Adrenal gland (tissue), 12 donors: ENCODE data around the gene ATG9A. TPM values are rescaled to one million over a fixed set of nuclear protein-coding genes. Genes with fewer than 3 reads are reported as not detected.

Source experiments
- DNase-seq, 7 donors: peaks; one replicate each; pipeline ENCODE4 v3.0.0-alpha.2; 2019 to 2020
- H3K27ac ChIP-seq, 5 donors: fragments of 200-600 bp; sonication (generic) in 4 of 5; 1 replicate in 3 of 5; 2 replicates in 2 of 5; pipeline versions ENCODE4 v1.5.1 to v1.8.0; 2016 to 2020; ENCODE audit warnings: mild to moderate bottlenecking in 1 of 5
- H3K27me3 ChIP-seq: fragments of 200-600 bp; 2 replicates; pipeline ENCODE4 v1.8.0; 2021
- H3K36me3 ChIP-seq, 2 donors: fragments of 200-600 bp; replicated peaks in 1 of 2; 1 replicate in 1 of 2; 2 replicates in 1 of 2; pipeline versions ENCODE4 v1.5.1 to v1.8.0; 2018 to 2022
- H3K4me1 ChIP-seq, 2 donors: fragments of 200-600 bp; replicated peaks in 1 of 2; 1 replicate in 1 of 2; 2 replicates in 1 of 2; pipeline versions ENCODE4 v1.5.1 to v1.8.0; 2018 to 2021
- H3K4me3 ChIP-seq, 4 donors: fragments of 200-600 bp; sonication (generic) in 3 of 4; one replicate each; pipeline ENCODE4 v1.5.1; 2016 to 2018
- H3K9me3 ChIP-seq, 3 donors: fragments of 200-600 bp; sonication (generic) in 1 of 3; replicated peaks in 1 of 3; 1 replicate in 2 of 3; 2 replicates in 1 of 3; pipeline versions ENCODE4 v1.5.1 to v1.8.0; 2016 to 2021
- POLR2A ChIP-seq, 2 donors: fragments of 450-650 bp; IDR thresholded peaks; one replicate each; pipeline ENCODE4 v1.6.1; 2017; ENCODE audit warnings: antibody characterized with exemption in 2 of 2, mild to moderate bottlenecking in 2 of 2, moderate library complexity in 1 of 2
- WGBS, 4 donors: extraction: QIAGEN DNeasy Blood & Tissue Kit in 2 of 4; methylation state at CpG; one replicate each; pipeline versions ENCODE4 v1.1.5 to v1.1.7; 2013 to 2017; 5-methylcytosine and 5-hydroxymethylcytosine counted together
- intact Hi-C, 2 donors: fragments of 100-400 bp; cut with DNase I; formaldehyde crosslinking; loops; one replicate each; pipeline versions ENCODE4 v1.14.1 to v1.15.0; 2022 to 2023
- polyA plus RNA-seq, 3 donors: library from polyadenylated mRNA; stranded (reverse); fragments of 200-250 nt in 2 of 3; fragments of 350-450 nt in 1 of 3; fragmentation: Illumina TruSeq in 1 of 3; extraction: RNeasy Lipid Tissue Mini Kit (QIAGEN cat#74804) in 1 of 3; gene quantifications; one replicate each; pipeline ENCODE4 v1.2.3, GENCODE V29; 2013 to 2014
- total RNA-seq, 9 donors: library from RNA; depleted of rRNA in 4 of 9; stranded (reverse); fragments of >200 nt in 4 of 9; fragments of 120-200 nt in 1 of 9; fragmentation: NEBNext Ultra II Directional in 1 of 9; extraction: Animal tissue kit (Norgen Biotek cat#: 25700) in 1 of 9; gene quantifications; one replicate each; pipeline versions ENCODE4 v1.1.0 to v1.2.4, GENCODE V29; 2013 to 2023
- TF ChIP-seq, protein P1 (sequence below), 6 experiments: fragments of 450-650 bp in 4 of 6; fragments of 200-600 bp in 2 of 6; sonication (generic) in 1 of 6; IDR thresholded peaks; 1 replicate in 5 of 6; 2 replicates in 1 of 6; pipeline versions ENCODE4 v1.5.1 to v1.8.0; 2016 to 2021; ENCODE audit warnings: antibody characterized with exemption in 6 of 6, mild to moderate bottlenecking in 2 of 6, moderate library complexity in 1 of 6
- donor health status: healthy with polysubstance abuse.
- donor health status: Bipolar disorder and iron deficiency.
- donor health status: DM: yes; HTN: yes; CAD: no.
- donor health status: DM: no; HTN: no; CAD: no.
- donor health status: DM: no; HTN: no; CAD: no.
- donor health status: DM: yes; HTN: yes; CAD: no.

The ATG9A gene
- total and polyA plus RNA-seq, 12 donors, result 13.0 to 73.1 (median 51.3) TPM

DNA sequence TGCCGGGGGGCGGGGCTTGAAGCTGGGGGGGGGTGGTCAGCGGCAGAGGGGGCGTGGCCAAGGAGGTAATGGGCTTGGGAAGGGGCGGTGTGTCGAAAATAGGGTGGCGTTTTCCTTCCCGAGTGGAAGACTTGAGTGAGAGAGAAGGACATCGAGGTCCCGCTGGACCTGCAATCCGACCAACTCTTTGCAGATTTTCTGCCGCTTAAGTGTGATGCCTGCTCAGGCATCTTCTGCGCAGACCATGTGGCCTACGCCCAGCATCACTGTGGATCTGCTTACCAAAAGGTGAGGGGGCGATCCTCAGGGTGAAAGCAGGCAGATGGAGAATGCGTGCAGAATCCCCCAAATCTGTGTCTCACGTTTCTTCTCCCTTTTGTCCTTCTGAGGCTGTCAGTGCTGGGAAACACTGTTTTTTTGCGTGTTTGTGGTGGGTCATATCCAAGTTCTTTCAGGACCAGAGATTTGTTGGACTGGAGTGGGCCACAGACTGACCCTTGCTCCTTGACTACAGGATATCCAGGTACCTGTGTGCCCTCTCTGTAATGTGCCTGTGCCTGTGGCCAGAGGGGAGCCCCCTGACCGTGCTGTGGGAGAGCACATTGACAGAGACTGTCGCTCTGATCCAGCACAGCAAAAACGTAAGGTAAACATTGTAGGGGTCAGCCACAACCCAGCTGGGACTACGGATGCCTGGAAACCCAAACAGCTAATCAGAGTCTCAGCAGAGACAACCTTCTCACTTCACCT, 22.1 kb downstream of the ATG9A start:
- peaks cover 7 to 14% of the 10 kb centered on the region in 2 donors for H3K4me1 ChIP-seq
- WGBS, 4 donors, result 15 to 22% (median 18%) methylated on average over 14 to 22 of the region's 22 CpGs
- TF ChIP-seq, protein P1, sequence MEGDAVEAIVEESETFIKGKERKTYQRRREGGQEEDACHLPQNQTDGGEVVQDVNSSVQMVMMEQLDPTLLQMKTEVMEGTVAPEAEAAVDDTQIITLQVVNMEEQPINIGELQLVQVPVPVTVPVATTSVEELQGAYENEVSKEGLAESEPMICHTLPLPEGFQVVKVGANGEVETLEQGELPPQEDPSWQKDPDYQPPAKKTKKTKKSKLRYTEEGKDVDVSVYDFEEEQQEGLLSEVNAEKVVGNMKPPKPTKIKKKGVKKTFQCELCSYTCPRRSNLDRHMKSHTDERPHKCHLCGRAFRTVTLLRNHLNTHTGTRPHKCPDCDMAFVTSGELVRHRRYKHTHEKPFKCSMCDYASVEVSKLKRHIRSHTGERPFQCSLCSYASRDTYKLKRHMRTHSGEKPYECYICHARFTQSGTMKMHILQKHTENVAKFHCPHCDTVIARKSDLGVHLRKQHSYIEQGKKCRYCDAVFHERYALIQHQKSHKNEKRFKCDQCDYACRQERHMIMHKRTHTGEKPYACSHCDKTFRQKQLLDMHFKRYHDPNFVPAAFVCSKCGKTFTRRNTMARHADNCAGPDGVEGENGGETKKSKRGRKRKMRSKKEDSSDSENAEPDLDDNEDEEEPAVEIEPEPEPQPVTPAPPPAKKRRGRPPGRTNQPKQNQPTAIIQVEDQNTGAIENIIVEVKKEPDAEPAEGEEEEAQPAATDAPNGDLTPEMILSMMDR (IDR thresholded peaks at IDR 0.05), result no peak
- no peak for TF ChIP-seq POLR2A (IDR thresholded peaks at IDR 0.05)
- peaks cover 0 to 33% of the 10 kb centered on the region in 2 donors for H3K36me3 ChIP-seq
- H3K27ac ChIP-seq, result peak overlapping the region; percentile 46 to 97 (median 95)
- no peaks in the 10 kb centered on the region for H3K9me3 ChIP-seq
- no peaks in the 10 kb centered on the region for H3K27me3 ChIP-seq
- intact Hi-C loops, result no loop called here
- peak in 1 of 7 donors; percentile 27 for DNase-seq
- H3K4me3 ChIP-seq, result peak overlapping the region in 2 of 4 donors; percentile 56 to 90

DNA sequence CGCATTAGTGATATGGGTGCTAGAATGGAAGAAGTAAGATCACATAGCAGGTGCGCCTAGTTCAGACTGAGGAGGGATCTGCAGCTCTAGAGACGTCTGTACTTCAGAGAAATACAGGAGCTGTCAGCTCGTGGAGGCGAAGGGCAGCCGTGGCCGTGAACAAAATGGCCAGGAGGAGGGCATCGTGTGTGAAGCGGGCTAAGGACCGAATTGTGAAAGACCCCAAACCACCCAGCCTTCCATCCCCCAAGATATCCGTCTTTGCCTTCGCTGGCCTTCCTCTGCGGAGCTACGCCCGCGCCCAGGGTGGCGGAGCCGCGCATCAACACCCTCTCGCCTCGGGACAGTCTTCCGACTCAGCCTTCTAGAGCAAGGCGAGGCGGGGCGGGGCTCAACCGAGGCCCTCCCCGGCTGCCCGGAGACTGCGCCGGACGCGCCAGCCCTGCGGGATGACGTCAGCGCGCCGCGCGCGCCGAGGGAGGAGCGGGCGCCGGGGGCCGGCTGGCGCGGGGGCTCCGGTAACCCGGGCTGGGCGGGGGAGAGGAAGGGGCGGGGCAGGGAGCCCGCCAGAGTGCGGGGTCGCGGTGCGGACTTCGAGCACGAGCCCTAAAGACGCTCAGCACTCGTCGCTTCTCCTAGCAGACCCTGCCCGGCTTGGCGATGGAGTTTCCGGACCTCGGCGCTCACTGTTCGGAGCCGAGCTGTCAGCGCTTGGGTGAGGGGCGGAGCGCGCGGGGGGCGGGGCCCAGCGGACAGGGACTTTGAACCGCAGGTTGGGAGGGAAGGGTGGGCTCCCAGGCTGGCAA, 22.9 kb downstream of the ATG9A start, which contains the start of gene ZFAND2B:
Gene ZFAND2B, plus strand, starts transcription at position 455 of the 806 bp plus-strand sequence. Its CDS starts 206 bp downstream, at position 661.
- WGBS, 4 donors, result 0 to 3% (median 0%) methylated on average over 12 to 76 of the region's 76 CpGs
- TF ChIP-seq, protein P1 (IDR thresholded peaks at IDR 0.05), result peak in 4 of 6 experiments; percentile 18 to 50 (median 38)
- peak; percentile 88 to 96 for TF ChIP-seq POLR2A (IDR thresholded peaks at IDR 0.05)
- Histone ChIP-seq H3K27me3 (no peaks in the 10 kb centered on the region), H3K4me1 (peaks cover 7 to 14% of the 10 kb centered on the region in 2 donors), H3K27ac (peak within 1 kb of the TSS; percentile 46 to 97 (median 95)), H3K9me3 (no peaks in the 10 kb centered on the region), H3K4me3 (peak within 1 kb of the TSS in 3 of 4 donors; percentile 55 to 90 (median 56)), H3K36me3 (peaks cover 0 to 29% of the 10 kb centered on the region in 2 donors)
- DNase-seq, result peak; percentile 92 to 96 (median 95)
- intact Hi-C loops, result no loop called here

DNA sequence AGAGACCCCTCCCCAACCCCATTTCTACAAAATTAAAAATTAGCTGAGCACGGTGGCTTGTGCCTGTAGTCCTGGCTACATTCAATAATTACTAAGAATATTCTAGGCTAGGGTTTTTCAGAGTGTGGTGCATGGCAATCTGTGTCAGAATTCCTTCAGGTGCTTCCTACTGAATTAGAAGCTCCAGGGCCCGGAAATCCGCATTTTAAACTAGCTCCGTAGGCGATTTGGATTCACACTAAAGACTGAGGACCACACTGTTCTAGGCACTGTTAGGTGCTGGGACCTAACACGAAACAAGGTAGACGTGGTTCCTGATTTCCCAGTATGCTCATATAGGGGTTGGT, 23.5 kb downstream of the ATG9A start:
- WGBS, 4 donors, result 15 to 21% (median 20%) methylated on average over 7 of the region's 7 CpGs
- Histone ChIP-seq H3K27ac (peak overlapping the region; percentile 10 to 97 (median 95)), H3K4me1 (peaks cover 7 to 14% of the 10 kb centered on the region in 2 donors), H3K36me3 (peaks cover 0 to 28% of the 10 kb centered on the region in 2 donors), H3K9me3 (no peaks in the 10 kb centered on the region), H3K4me3 (peak overlapping the region in 3 of 4 donors; percentile 55 to 90 (median 56)), H3K27me3 (no peaks in the 10 kb centered on the region)
- intact Hi-C loops, result no loop called here
- DNase-seq, result no peak
- no peak for TF ChIP-seq POLR2A (IDR thresholded peaks at IDR 0.05)
- TF ChIP-seq, protein P1 (IDR thresholded peaks at IDR 0.05), result no peak

DNA sequence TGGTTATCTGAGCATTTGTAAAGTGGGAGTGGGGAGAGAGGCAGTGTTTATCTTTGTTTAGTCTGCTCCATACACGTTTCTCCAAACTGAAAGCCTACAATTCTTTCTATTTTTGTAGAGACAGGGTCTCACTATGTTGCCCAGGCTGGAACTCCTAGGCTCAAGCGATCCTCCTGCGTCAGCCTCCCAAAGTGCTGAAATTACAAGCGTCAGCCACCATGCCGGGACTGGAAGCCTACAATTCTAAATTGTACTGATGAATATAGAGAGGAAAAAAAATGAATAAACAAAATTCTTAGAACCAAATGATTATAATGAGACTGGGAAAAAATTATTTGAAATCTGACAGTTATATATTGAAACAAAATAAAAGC, 24.3 kb downstream of the ATG9A start:
- intact Hi-C loops, result no loop called here
- WGBS, 4 donors, result 82 to 89% (median 85%) methylated on average over 5 of the region's 5 CpGs
- H3K36me3 ChIP-seq, result peaks cover 0 to 20% of the 10 kb centered on the region in 2 donors
- no peaks in the 10 kb centered on the region for H3K9me3 ChIP-seq
- H3K4me1 ChIP-seq, result peaks cover 7 to 14% of the 10 kb centered on the region in 2 donors
- H3K27me3 ChIP-seq, result no peaks in the 10 kb centered on the region
- DNase-seq, result peak in 1 of 7 donors; percentile 7
- H3K27ac ChIP-seq, result no peak overlapping the region
- no peak overlapping the region for H3K4me3 ChIP-seq
- TF ChIP-seq POLR2A (IDR thresholded peaks at IDR 0.05), result no peak
- TF ChIP-seq, protein P1 (IDR thresholded peaks at IDR 0.05), result no peak
